Endothelial cell (in vitro differentiated cells): ENCODE data around the gene NAP1L1. TPM values are rescaled to one million over a fixed set of nuclear protein-coding genes. Genes with fewer than 3 reads are reported as not detected.

Source experiments
- DNase-seq: peaks from one replicate; pipeline ENCODE4 v3.0.0; 2021; ENCODE audit warnings: low spot score
- H3K27ac Mint-ChIP-seq: one replicate; pipeline ENCODE4 v1.8.0; 2021; ENCODE audit warnings: mixed read lengths, inconsistent platforms; ENCODE audit not compliant: unreplicated experiment
- H3K27me3 Mint-ChIP-seq: one replicate; pipeline ENCODE4 v1.8.0; 2021; ENCODE audit warnings: mild to moderate bottlenecking, moderate library complexity, mixed read lengths, inconsistent platforms; ENCODE audit not compliant: unreplicated experiment
- H3K36me3 Mint-ChIP-seq: one replicate; pipeline ENCODE4 v1.8.0; 2021; ENCODE audit warnings: mild to moderate bottlenecking, low read depth, mixed read lengths, inconsistent platforms; ENCODE audit not compliant: unreplicated experiment
- H3K4me1 Mint-ChIP-seq: one replicate; pipeline ENCODE4 v1.8.0; 2021; ENCODE audit warnings: mild to moderate bottlenecking, mixed read lengths, inconsistent platforms; ENCODE audit not compliant: unreplicated experiment
- H3K4me3 Mint-ChIP-seq: one replicate; pipeline ENCODE4 v1.8.0; 2021; ENCODE audit warnings: mild to moderate bottlenecking, mixed read lengths, inconsistent platforms; ENCODE audit not compliant: unreplicated experiment
- H3K9me3 Mint-ChIP-seq: one replicate; pipeline ENCODE4 v1.8.0; 2021; ENCODE audit warnings: mixed read lengths, inconsistent platforms; ENCODE audit not compliant: unreplicated experiment
- total RNA-seq: library from RNA; stranded (reverse); fragmentation: NEBNext Ultra II Directional; extraction: Animal tissue kit (Norgen Biotek cat#: 25700); gene quantifications from one replicate; pipeline ENCODE4 v1.2.1, GENCODE V29; 2021; ENCODE audit not compliant: unreplicated experiment
- TF ChIP-seq, protein P1 (sequence below): fragments of 200-600 bp; sonication (generic); IDR thresholded peaks from one replicate; pipeline ENCODE4 v1.5.0; 2021; ENCODE audit warnings: antibody characterized with exemption; ENCODE audit not compliant: unreplicated experiment

Gene NAP1L1
- total RNA-seq, 1 donor from 2014 or later = 603 TPM

DNA sequence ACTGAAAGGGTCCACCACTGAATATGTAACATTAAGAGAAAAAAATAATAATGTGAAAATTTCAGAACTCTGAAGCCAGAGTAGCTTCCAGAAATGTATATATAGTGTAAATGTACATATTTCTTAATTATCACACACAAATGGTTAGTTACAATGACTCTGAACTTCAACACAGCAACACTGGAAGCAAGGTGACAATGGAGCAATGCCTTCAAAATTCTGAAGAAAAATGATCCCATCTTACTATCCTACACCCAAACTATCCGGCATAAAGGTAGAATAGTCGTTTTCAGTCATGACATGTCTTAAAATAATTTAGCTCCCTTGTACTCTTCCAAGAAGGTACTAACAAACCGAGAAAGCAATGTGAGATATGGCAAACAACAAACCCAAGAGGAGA, 11.9 kb downstream of the NAP1L1 start:
- Mint-ChIP-seq H3K4me1 (peaks cover 5% of the 10 kb centered on the region), H3K9me3 (no peaks in the 10 kb centered on the region), H3K27me3 (no peaks in the 10 kb centered on the region), H3K4me3 (no peak overlapping the region), H3K36me3 (peaks cover 7% of the 10 kb centered on the region), H3K27ac (no peak overlapping the region)
- TF ChIP-seq, protein P1, sequence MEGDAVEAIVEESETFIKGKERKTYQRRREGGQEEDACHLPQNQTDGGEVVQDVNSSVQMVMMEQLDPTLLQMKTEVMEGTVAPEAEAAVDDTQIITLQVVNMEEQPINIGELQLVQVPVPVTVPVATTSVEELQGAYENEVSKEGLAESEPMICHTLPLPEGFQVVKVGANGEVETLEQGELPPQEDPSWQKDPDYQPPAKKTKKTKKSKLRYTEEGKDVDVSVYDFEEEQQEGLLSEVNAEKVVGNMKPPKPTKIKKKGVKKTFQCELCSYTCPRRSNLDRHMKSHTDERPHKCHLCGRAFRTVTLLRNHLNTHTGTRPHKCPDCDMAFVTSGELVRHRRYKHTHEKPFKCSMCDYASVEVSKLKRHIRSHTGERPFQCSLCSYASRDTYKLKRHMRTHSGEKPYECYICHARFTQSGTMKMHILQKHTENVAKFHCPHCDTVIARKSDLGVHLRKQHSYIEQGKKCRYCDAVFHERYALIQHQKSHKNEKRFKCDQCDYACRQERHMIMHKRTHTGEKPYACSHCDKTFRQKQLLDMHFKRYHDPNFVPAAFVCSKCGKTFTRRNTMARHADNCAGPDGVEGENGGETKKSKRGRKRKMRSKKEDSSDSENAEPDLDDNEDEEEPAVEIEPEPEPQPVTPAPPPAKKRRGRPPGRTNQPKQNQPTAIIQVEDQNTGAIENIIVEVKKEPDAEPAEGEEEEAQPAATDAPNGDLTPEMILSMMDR = no peak
- DNase-seq = no peak

DNA sequence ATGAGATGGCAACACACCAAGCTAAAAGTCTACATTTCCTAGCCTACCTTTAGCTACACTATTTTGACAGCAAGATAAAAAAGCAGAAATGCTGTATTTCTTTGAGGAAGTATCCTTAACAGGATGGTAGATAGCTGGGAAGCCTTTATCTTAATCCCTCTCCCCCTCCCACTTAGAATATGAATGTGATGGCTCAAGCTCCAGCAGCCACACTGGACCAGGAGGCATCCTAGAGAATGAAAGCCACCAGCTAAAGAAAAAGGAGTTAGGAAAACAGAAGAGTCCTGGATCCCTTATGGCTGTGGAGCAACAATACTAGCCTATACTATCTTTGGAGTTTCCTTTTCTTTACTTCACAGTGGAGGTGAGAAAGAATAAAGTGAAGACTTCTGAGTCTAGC, 15.1 kb downstream of the NAP1L1 start:
- Mint-ChIP-seq H3K9me3 (no peaks in the 10 kb centered on the region), H3K4me1 (peaks cover 5% of the 10 kb centered on the region), H3K27ac (no peak overlapping the region), H3K27me3 (no peaks in the 10 kb centered on the region), H3K36me3 (peaks cover 22% of the 10 kb centered on the region), H3K4me3 (no peak overlapping the region)
- DNase-seq = no peak
- TF ChIP-seq, protein P1 = no peak

DNA sequence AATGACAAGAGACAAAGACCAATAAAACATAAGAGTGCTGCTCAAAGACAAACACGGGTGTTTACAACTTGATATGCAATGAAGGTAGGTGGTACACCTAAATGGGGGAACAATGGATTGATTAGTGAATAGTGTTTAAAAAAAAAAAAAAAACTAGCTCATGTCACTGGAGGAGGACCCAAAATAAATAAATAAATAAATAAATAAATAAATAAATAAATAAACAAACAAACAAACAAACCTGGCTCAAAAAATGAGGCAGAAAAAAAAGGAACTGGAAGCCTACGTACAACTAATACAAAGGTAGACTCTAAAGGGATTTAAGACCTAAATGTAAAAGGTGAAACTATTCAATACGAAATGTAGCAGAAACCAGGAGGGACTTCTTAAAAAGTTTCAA, 18.6 kb downstream of the NAP1L1 start:
- H3K27me3 Mint-ChIP-seq = no peaks in the 10 kb centered on the region
- no peaks in the 10 kb centered on the region for H3K4me1 Mint-ChIP-seq
- TF ChIP-seq, protein P1 = no peak
- no peaks in the 10 kb centered on the region for H3K9me3 Mint-ChIP-seq
- DNase-seq = no peak
- H3K27ac Mint-ChIP-seq = no peak overlapping the region
- H3K36me3 Mint-ChIP-seq = peaks cover 27% of the 10 kb centered on the region
- H3K4me3 Mint-ChIP-seq = no peak overlapping the region

DNA sequence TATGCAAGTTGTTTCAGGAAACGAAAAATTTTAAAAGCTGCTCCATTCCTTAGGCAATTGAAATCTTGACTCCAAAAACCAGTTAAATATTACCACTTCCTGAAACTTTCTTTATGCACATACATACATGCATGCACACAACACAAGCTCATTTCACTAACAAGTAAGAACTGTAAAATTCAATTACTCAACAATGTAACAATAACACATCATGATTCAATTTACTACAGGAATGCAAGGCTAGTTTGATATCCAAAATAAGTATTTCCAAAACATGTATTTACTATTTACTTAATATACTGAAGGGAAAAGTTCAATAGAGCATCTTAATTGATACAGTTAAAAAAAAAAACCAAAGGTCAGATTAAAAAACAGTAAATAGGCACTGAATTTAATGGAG, 19.6 kb downstream of the NAP1L1 start:
- TF ChIP-seq, protein P1 = no peak
- Mint-ChIP-seq H3K27ac (no peak overlapping the region), H3K36me3 (peaks cover 27% of the 10 kb centered on the region), H3K27me3 (no peaks in the 10 kb centered on the region), H3K9me3 (no peaks in the 10 kb centered on the region), H3K4me3 (peak overlapping the region; percentile 0), H3K4me1 (no peaks in the 10 kb centered on the region)
- DNase-seq = no peak

DNA sequence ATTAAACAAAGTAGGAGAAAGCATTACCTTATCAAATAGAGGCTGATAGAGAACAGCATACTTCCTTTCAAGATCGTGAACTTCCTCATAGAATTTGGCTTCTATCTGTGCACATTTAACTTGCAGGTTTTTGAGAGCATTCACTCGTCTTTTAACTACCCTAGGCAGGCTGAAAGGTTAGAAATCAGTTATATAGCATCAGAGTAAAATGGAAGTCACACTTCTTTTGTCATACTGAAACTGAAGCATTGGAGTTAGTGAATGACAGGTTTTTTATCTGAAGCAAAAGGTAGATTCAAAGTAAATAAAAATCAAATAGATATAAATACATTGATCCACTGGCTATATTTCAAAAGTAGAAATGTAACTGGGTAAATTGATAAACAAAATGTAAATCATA, 24.4 kb downstream of the NAP1L1 start:
- peak overlapping the region; percentile 31 for H3K27ac Mint-ChIP-seq
- no peaks in the 10 kb centered on the region for H3K9me3 Mint-ChIP-seq
- peaks cover 3% of the 10 kb centered on the region for H3K27me3 Mint-ChIP-seq
- H3K4me3 Mint-ChIP-seq = no peak overlapping the region
- TF ChIP-seq, protein P1 = no peak
- H3K36me3 Mint-ChIP-seq = peaks cover 19% of the 10 kb centered on the region
- DNase-seq = no peak
- no peaks in the 10 kb centered on the region for H3K4me1 Mint-ChIP-seq
